Right lobe of liver (tissue), 4 donors: ENCODE measurements around the gene PPFIBP1.
"Not testable (repeated sequence)": the region's sequence is repeated elsewhere in the genome, so short reads cannot be mapped to it uniquely, and the experiment has no call there.

Experiments used
- POLR2A ChIP-seq: fragments of 450-650 bp; IDR thresholded peaks from one replicate; pipeline ENCODE4 v1.6.1; 2017; ENCODE audit warnings: antibody characterized with exemption, mild to moderate bottlenecking
- TF ChIP-seq, protein P1 (sequence below), 4 donors: fragments of 200-600 bp in 3 of 4; fragments of 450-650 bp in 1 of 4; IDR thresholded peaks; one replicate each; pipeline versions ENCODE4 v1.5.1 to v1.8.0; 2016 to 2022; ENCODE audit warnings: antibody characterized with exemption in 4 of 4, mild to moderate bottlenecking in 2 of 4
- donor health status: DM: no; HTN: no; CAD: no.
- donor health status: DM: no; HTN: no; CAD: no.
- donor health status: DM: no; HTN: yes; CAD: no.

DNA sequence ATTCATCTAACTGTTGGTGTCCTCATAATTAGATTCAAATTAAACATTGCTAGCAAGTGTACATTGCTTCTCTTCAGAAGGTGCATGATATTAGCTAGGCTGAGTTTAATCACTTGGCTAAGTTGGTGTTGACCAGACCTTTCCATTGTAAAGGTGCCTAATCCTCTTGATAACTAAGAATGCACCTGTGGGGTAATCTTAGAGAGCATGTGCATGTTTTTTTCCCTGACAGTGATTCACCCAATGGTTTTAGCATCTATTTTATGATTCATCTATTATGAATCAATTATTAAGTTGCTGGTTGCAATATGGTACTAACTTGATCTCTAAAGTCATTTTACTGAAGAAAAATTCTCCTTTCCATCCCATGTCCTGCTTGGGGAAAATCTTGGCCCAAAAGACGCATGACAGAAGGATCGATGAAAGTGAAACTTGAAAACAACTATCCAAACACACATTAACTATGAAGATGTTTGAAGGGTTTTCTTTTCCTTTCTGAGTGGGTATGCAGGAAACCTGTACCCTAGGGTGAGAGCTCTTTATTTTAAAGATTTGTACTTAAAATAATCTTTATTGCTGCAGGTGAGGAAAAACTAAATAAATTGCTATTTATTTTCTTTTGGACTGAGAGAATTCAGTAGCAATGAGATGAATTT, 64.2 kb downstream of the PPFIBP1 start:
- TF ChIP-seq, protein P1, sequence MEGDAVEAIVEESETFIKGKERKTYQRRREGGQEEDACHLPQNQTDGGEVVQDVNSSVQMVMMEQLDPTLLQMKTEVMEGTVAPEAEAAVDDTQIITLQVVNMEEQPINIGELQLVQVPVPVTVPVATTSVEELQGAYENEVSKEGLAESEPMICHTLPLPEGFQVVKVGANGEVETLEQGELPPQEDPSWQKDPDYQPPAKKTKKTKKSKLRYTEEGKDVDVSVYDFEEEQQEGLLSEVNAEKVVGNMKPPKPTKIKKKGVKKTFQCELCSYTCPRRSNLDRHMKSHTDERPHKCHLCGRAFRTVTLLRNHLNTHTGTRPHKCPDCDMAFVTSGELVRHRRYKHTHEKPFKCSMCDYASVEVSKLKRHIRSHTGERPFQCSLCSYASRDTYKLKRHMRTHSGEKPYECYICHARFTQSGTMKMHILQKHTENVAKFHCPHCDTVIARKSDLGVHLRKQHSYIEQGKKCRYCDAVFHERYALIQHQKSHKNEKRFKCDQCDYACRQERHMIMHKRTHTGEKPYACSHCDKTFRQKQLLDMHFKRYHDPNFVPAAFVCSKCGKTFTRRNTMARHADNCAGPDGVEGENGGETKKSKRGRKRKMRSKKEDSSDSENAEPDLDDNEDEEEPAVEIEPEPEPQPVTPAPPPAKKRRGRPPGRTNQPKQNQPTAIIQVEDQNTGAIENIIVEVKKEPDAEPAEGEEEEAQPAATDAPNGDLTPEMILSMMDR (IDR thresholded peaks at IDR 0.05) = not testable (repeated sequence)
- not testable (repeated sequence) for TF ChIP-seq POLR2A
